Spleen (tissue), 7 donors: ENCODE measurements around the gene PCDHB9.

Experiments
- CTCF ChIP-seq, 11 experiments: fragments of 200-600 bp in 7 of 11; fragments of 450-650 bp in 4 of 11; sonication (generic) in 4 of 11; IDR thresholded peaks in 8 of 11; conservative IDR thresholded peaks in 3 of 11; 1 replicate in 7 of 11; 2 replicates in 4 of 11; pipeline versions ENCODE4 v1.4.0 to v1.8.0; 2016 to 2021; ENCODE audit warnings: antibody characterized with exemption in 11 of 11, inconsistent platforms in 4 of 11, mild to moderate bottlenecking in 1 of 11
- POLR2A ChIP-seq, 3 donors: fragments of 450-650 bp; IDR thresholded peaks; one replicate each; pipeline ENCODE4 v1.5.1; 2017; ENCODE audit warnings: antibody characterized with exemption in 3 of 3, mild to moderate bottlenecking in 1 of 3
- POLR2AphosphoS5 ChIP-seq, 3 donors: sonication (generic); formaldehyde crosslinking; IDR thresholded peaks; one replicate each; pipeline ENCODE4 v1.5.1; 2017; ENCODE audit warnings: antibody characterized with exemption in 3 of 3
- donor health status: DM: no; HTN: no; CAD: no; lungs with moderate emphysema.
- donor health status: DM: no; HTN: no; CAD: no.
- donor health status: DM: no; HTN: no; CAD: no.

DNA sequence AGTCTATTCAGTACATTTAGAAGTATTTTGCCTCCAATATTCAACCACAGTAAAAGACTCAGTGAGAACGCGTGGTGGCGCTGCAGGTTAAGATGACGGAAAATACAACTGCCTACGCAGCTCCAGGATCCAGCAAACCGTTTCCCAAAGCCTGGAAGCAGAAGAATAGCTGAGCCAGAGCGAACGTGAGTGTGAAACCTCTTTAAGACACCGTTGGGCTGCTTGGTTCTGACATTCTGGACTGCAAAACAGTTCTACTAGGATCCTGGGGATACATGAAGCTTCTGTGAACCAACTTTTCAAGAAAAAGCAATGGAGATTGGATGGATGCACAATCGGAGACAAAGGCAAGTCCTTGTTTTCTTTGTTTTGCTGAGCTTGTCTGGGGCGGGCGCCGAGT, 4.7 kb upstream of the PCDHB9 start, which contains the start of gene PCDHB16:
- no peak for TF ChIP-seq POLR2AphosphoS5 (IDR thresholded peaks at IDR 0.05)
- TF ChIP-seq CTCF (IDR thresholded peaks at IDR 0.05 in 8 of 11, conservative IDR thresholded peaks at IDR 0.05 in 3 of 11), result no peak
- no peak for TF ChIP-seq POLR2A (IDR thresholded peaks at IDR 0.05)
